GM10847 (cell line): Measurements from ENCODE around the gene ZGPAT.

ENCODE experiments used
- POLR2A ChIP-seq: IDR thresholded peaks from 2 replicates; pipeline ENCODE4 v1.6.1; 2011; ENCODE audit not compliant: insufficient read length; ENCODE audit errors: extremely low read depth

Gene ZGPAT

GRCh38 chr20:63673951-63674350, 33.9 kb upstream of the ZGPAT start:
- no peak for TF ChIP-seq POLR2A

GRCh38 chr20:63675681-63676368, 32.0 kb upstream of the ZGPAT start:
- no peak for TF ChIP-seq POLR2A

- no peak for TF ChIP-seq POLR2A
Observed at GRCh38 chr20:63678071-63678470, 29.8 kb upstream of the ZGPAT start.

GRCh38 chr20:63678667-63679465, 29.0 kb upstream of the ZGPAT start:
- no peak for TF ChIP-seq POLR2A

GRCh38 chr20:63679799-63680305, 28.0 kb upstream of the ZGPAT start:
- TF ChIP-seq POLR2A = no peak

- TF ChIP-seq POLR2A = no peak
Observed at GRCh38 chr20:63680427-63680826, 27.4 kb upstream of the ZGPAT start.

GRCh38 chr20:63680857-63681608, 26.8 kb upstream of the ZGPAT start:
- TF ChIP-seq POLR2A = no peak

GRCh38 chr20:63681609-63682142, 26.2 kb upstream of the ZGPAT start:
- TF ChIP-seq POLR2A = no peak

GRCh38 chr20:63682384-63683139, 25.3 kb upstream of the ZGPAT start:
- no peak for TF ChIP-seq POLR2A

- no peak for TF ChIP-seq POLR2A
Observed at GRCh38 chr20:63685269-63686026, 22.4 kb upstream of the ZGPAT start.

GRCh38 chr20:63686094-63686491, 21.7 kb upstream of the ZGPAT start:
- no peak for TF ChIP-seq POLR2A

- no peak for TF ChIP-seq POLR2A
Observed at GRCh38 chr20:63686492-63687321, 21.1 kb upstream of the ZGPAT start.
